Esophagus mucosa (tissue), 1 donor: Measurements from ENCODE around the gene TCHP. TPM values are rescaled to one million over a fixed set of nuclear protein-coding genes. Genes with fewer than 3 reads are reported as not detected.

ENCODE experiments used
- ATAC-seq: fragments of 200-7000 bp; cut with Tn5 transposase; one replicate; pipeline ENCODE4 v1.9.1; 2020
- total RNA-seq: library from RNA; stranded (reverse); gene quantifications from one replicate; pipeline ENCODE4 v1.2.4, GENCODE V29; 2023
- donor health status: DM: yes; HTN: yes; CAD: no.

TCHP gene
- total RNA-seq, 1 donor from 2014 or later = 13.1 TPM

GRCh38 chr12:109938947-109939346 lies 38.9 kb downstream of the TCHP start:
- ATAC-seq = no peak

- no peak for ATAC-seq
These were observed 39.4 kb downstream of the TCHP start for GRCh38 chr12:109939504-109939903.

GRCh38 chr12:109940339-109940923 lies 40.4 kb downstream of the TCHP start:
- no peak for ATAC-seq

- no peak for ATAC-seq
These were observed 43.7 kb downstream of the TCHP start for GRCh38 chr12:109943811-109944210.

- ATAC-seq = peak; percentile 35
These were observed 44.7 kb downstream of the TCHP start for GRCh38 chr12:109944561-109945359.

- peak; percentile 32 for ATAC-seq
These were observed 46.4 kb downstream of the TCHP start for GRCh38 chr12:109946505-109946904.

- ATAC-seq = no peak
These were observed 46.8 kb downstream of the TCHP start for GRCh38 chr12:109946913-109947312.

GRCh38 chr12:109947521-109947920 lies 47.4 kb downstream of the TCHP start:
- no peak for ATAC-seq

- no peak for ATAC-seq
These were observed 48.3 kb downstream of the TCHP start for GRCh38 chr12:109948368-109948767.

- no peak for ATAC-seq
These were observed 49.0 kb downstream of the TCHP start for GRCh38 chr12:109949089-109949488.

GRCh38 chr12:109950625-109951024 lies 50.6 kb downstream of the TCHP start:
- no peak for ATAC-seq

GRCh38 chr12:109951136-109951535 lies 51.1 kb downstream of the TCHP start:
- ATAC-seq = no peak

GRCh38 chr12:109951751-109952150 lies 51.7 kb downstream of the TCHP start:
- no peak for ATAC-seq

GRCh38 chr12:109952160-109952858 lies 52.2 kb downstream of the TCHP start:
- ATAC-seq = peak; percentile 28

GRCh38 chr12:109952873-109953272 lies 52.8 kb downstream of the TCHP start:
- no peak for ATAC-seq

- ATAC-seq = no peak
These were observed 53.6 kb downstream of the TCHP start for GRCh38 chr12:109953656-109954055.

GRCh38 chr12:109958374-109958773 lies 58.3 kb downstream of the TCHP start:
- ATAC-seq = no peak

GRCh38 chr12:109959411-109960093 lies 59.5 kb downstream of the TCHP start:
- no peak for ATAC-seq

- ATAC-seq = no peak
These were observed 61.1 kb downstream of the TCHP start for GRCh38 chr12:109961201-109961600.

- no peak for ATAC-seq
These were observed 61.5 kb downstream of the TCHP start for GRCh38 chr12:109961612-109962011.

GRCh38 chr12:109962398-109962797 lies 62.3 kb downstream of the TCHP start:
- no peak for ATAC-seq

GRCh38 chr12:109963330-109963729 lies 63.3 kb downstream of the TCHP start:
- ATAC-seq = no peak
